Astrocyte of the spinal cord (primary cell): ENCODE data around the gene YPEL5.

Experiments used
- DNase-seq: peaks from one replicate; pipeline ENCODE4 v3.0.0; 2011; ENCODE audit warnings: low read depth, low spot score
- H3K4me3 ChIP-seq: 2 replicates; pipeline ENCODE4 v1.5.1; 2011; ENCODE audit warnings: low read depth, mild to moderate bottlenecking, low read length, moderate library complexity
- in situ Hi-C: cut with HindIII; loops from 2 replicates; pipeline ENCODE4 v1.10.0; 2017; ENCODE audit warnings: low sequenced_read_pairs
- TF ChIP-seq, protein P1 (sequence below): IDR thresholded peaks from 2 replicates; pipeline ENCODE4 v1.5.1; 2012; ENCODE audit warnings: low read depth, mild to moderate bottlenecking, low read length, inconsistent platforms

Gene YPEL5

DNA sequence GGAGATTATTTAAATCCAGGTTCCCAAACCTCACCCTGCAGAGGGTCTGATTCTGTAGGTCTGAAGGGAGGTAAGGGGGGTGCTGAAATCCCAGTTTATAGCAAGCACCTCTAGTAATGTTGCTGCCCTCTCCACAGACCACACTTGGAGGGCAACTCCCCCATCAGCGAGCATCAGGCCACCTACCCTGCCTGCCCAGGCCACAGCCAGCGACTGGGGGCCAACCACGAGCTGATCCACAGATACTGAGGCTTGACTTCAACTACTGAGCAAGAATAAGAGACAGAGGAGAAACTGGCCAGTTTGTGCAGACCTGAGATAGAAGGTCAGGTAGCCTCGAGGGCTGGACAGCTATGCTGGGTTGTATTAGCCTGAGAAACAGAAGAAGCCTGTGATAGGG is 48.2 kb downstream of the YPEL5 start:
- no peak for DNase-seq
- in situ Hi-C loops: no loop called here
- H3K4me3 ChIP-seq: no peak overlapping the region
- TF ChIP-seq, protein P1, sequence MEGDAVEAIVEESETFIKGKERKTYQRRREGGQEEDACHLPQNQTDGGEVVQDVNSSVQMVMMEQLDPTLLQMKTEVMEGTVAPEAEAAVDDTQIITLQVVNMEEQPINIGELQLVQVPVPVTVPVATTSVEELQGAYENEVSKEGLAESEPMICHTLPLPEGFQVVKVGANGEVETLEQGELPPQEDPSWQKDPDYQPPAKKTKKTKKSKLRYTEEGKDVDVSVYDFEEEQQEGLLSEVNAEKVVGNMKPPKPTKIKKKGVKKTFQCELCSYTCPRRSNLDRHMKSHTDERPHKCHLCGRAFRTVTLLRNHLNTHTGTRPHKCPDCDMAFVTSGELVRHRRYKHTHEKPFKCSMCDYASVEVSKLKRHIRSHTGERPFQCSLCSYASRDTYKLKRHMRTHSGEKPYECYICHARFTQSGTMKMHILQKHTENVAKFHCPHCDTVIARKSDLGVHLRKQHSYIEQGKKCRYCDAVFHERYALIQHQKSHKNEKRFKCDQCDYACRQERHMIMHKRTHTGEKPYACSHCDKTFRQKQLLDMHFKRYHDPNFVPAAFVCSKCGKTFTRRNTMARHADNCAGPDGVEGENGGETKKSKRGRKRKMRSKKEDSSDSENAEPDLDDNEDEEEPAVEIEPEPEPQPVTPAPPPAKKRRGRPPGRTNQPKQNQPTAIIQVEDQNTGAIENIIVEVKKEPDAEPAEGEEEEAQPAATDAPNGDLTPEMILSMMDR: no peak

- H3K4me3 ChIP-seq: no peak overlapping the region
- TF ChIP-seq, protein P1: no peak
- DNase-seq: no peak
- in situ Hi-C loops: no loop called here
These were observed 50.9 kb downstream of the YPEL5 start for GRCh38 chr2:30197570-30198192.

DNA sequence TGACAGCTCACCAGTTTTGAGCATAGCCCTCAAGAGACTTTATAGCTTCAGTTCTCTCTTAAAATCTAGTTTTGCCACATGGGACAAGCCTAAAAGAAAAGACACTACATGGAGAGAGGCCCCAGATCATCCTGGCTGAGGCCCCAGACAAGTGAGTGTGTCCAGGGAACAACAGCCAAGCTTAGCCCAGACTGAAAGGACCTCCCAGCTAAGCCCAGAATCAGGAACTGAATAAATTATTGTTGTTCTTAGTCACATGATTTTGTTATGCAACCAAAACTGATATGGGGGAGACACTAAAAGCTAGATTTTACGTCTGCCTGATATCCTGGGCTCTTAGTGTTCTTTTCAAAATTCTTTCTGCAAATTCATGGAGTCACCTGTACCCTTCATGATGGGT is 55.2 kb downstream of the YPEL5 start:
- in situ Hi-C loops: no loop called here
- TF ChIP-seq, protein P1: no peak
- H3K4me3 ChIP-seq: no peak overlapping the region
- no peak for DNase-seq

DNA sequence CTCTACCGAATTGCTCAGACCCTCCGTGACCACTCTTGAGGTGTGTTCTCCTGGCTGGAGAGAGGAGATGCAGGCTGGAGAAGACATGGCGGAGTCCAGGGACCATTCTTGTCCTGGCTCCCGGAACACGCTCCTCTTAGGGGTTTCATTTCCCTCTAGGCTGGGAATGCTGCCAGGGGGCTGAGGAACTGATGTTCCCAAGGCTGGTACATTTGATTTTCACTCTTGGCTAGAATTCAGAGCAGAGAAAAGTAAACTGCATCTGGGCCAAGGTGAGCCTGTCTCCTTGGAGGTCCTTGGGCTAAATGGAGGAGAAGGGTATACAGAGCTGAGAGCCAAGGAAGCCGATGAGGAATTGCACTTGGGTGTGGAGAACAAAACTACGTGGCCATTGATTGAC is 56.3 kb downstream of the YPEL5 start:
- DNase-seq: no peak
- TF ChIP-seq, protein P1: no peak
- H3K4me3 ChIP-seq: no peak overlapping the region
- in situ Hi-C loops: no loop called here

GRCh38 chr2:30204281-30204680 is 57.5 kb downstream of the YPEL5 start:
- no peak for DNase-seq
- TF ChIP-seq, protein P1: no peak
- in situ Hi-C loops: no loop called here
- H3K4me3 ChIP-seq: no peak overlapping the region

- H3K4me3 ChIP-seq: no peak overlapping the region
- in situ Hi-C loops: no loop called here
- no peak for DNase-seq
- TF ChIP-seq, protein P1: no peak
These were observed 58.6 kb downstream of the YPEL5 start for GRCh38 chr2:30205456-30205855.
